Measurements from ENCODE around the gene IL26.

IL26 gene

GRCh38 chr12:68163560-68164081, 62.0 kb downstream of the IL26 start:
- POLR2A ChIA-PET = no interaction called here
- Histone ChIP-seq H3K27ac (ENCODE audit: extremely low read depth, low read depth, low read length) (no peak overlapping the region), H3K4me3 (ENCODE audit: low read depth, low read length) (no peak overlapping the region), H3K4me1 (ENCODE audit: control insufficient read depth, insufficient read depth, low read length) (no peaks in the 10 kb centered on the region), H3K9me3 (ENCODE audit: control insufficient read depth, insufficient read depth, low read depth, low read length) (no peaks in the 10 kb centered on the region), H3K36me3 (ENCODE audit: control insufficient read depth in 2 of 2, insufficient read depth in 1 of 2, low read length in 2 of 2) (no peaks in the 10 kb centered on the region)
- CTCF ChIA-PET = no interaction called here
- TF ChIP-seq ZNF621 (tag by site-specific recombination; IDR thresholded peaks at IDR 0.05) (no peak), EGR2 (tag by site-specific recombination; IDR thresholded peaks at IDR 0.05; ENCODE audit: low read depth) (no peak), ZBTB20 (tag by site-specific recombination; IDR thresholded peaks at IDR 0.05) (no peak), YY2 (tag by site-specific recombination; IDR thresholded peaks at IDR 0.05) (no peak)
- TF ChIP-seq, protein P1, sequence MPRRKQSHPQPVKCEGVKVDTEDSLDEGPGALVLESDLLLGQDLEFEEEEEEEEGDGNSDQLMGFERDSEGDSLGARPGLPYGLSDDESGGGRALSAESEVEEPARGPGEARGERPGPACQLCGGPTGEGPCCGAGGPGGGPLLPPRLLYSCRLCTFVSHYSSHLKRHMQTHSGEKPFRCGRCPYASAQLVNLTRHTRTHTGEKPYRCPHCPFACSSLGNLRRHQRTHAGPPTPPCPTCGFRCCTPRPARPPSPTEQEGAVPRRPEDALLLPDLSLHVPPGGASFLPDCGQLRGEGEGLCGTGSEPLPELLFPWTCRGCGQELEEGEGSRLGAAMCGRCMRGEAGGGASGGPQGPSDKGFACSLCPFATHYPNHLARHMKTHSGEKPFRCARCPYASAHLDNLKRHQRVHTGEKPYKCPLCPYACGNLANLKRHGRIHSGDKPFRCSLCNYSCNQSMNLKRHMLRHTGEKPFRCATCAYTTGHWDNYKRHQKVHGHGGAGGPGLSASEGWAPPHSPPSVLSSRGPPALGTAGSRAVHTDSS (tag by site-specific recombination; IDR thresholded peaks at IDR 0.05) = no peak
- TF ChIP-seq, protein P2, sequence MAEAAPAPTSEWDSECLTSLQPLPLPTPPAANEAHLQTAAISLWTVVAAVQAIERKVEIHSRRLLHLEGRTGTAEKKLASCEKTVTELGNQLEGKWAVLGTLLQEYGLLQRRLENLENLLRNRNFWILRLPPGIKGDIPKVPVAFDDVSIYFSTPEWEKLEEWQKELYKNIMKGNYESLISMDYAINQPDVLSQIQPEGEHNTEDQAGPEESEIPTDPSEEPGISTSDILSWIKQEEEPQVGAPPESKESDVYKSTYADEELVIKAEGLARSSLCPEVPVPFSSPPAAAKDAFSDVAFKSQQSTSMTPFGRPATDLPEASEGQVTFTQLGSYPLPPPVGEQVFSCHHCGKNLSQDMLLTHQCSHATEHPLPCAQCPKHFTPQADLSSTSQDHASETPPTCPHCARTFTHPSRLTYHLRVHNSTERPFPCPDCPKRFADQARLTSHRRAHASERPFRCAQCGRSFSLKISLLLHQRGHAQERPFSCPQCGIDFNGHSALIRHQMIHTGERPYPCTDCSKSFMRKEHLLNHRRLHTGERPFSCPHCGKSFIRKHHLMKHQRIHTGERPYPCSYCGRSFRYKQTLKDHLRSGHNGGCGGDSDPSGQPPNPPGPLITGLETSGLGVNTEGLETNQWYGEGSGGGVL (tag by site-specific recombination; IDR thresholded peaks at IDR 0.05) = no peak

- H3K4me1 ChIP-seq (ENCODE audit: control insufficient read depth, insufficient read depth, low read length) = no peaks in the 10 kb centered on the region
- H3K27ac ChIP-seq (ENCODE audit: extremely low read depth, low read depth, low read length) = no peak overlapping the region
- POLR2A ChIA-PET = no interaction called here
- no peak overlapping the region for H3K4me3 ChIP-seq (ENCODE audit: low read depth, low read length)
- no peaks in the 10 kb centered on the region for H3K9me3 ChIP-seq (ENCODE audit: control insufficient read depth, insufficient read depth, low read depth, low read length)
- no peaks in the 10 kb centered on the region for H3K36me3 ChIP-seq (ENCODE audit: control insufficient read depth in 2 of 2, insufficient read depth in 1 of 2, low read length in 2 of 2)
- CTCF ChIA-PET = interaction anchor here (0.7 to 1.9 kb wide), 2 partner anchors 22 to 122 kb away, joined by 3 to 8 read pairs; no protein-coding TSS in a partner anchor
- TF ChIP-seq OVOL3 (tag by site-specific recombination; IDR thresholded peaks at IDR 0.05) (no peak), ZNF148 (tag by site-specific recombination; IDR thresholded peaks at IDR 0.05; ENCODE audit: borderline replicate concordance) (no peak), ZNF473 (tag by site-specific recombination; IDR thresholded peaks at IDR 0.05) (no peak), ZNF792 (tag by site-specific recombination; IDR thresholded peaks at IDR 0.05) (no peak), SCRT1 (tag by site-specific recombination; IDR thresholded peaks at IDR 0.05; ENCODE audit: borderline replicate concordance) (no peak), ZNF707 (tag by site-specific recombination; IDR thresholded peaks at IDR 0.05) (no peak), ZNF175 (tag by site-specific recombination; IDR thresholded peaks at IDR 0.05) (no peak), SETDB1 (IDR thresholded peaks at IDR 0.05; ENCODE audit: insufficient read length, low read length) (no peak), ZBTB1 (tag by site-specific recombination; IDR thresholded peaks at IDR 0.05) (no peak), ZNF433 (tag by site-specific recombination; IDR thresholded peaks at IDR 0.05; ENCODE audit: low read depth) (no peak), ZNF624 (tag by site-specific recombination; IDR thresholded peaks at IDR 0.05) (no peak), IKZF3 (tag by site-specific recombination; IDR thresholded peaks at IDR 0.05) (no peak), ZNF585B (tag by site-specific recombination; IDR thresholded peaks at IDR 0.05) (no peak), ZNF48 (tag by site-specific recombination; IDR thresholded peaks at IDR 0.05) (no peak), PATZ1 (tag by site-specific recombination; IDR thresholded peaks at IDR 0.05) (no peak), ZBTB44 (tag by site-specific recombination; IDR thresholded peaks at IDR 0.05) (no peak)
- TF ChIP-seq, protein P3, sequence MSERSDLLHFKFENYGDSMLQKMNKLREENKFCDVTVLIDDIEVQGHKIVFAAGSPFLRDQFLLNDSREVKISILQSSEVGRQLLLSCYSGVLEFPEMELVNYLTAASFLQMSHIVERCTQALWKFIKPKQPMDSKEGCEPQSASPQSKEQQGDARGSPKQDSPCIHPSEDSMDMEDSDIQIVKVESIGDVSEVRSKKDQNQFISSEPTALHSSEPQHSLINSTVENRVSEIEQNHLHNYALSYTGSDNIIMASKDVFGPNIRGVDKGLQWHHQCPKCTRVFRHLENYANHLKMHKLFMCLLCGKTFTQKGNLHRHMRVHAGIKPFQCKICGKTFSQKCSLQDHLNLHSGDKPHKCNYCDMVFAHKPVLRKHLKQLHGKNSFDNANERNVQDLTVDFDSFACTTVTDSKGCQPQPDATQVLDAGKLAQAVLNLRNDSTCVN (tag by site-specific recombination; optimal IDR thresholded peaks at IDR 0.05) = no peak
Measured at GRCh38 chr12:68162374-68162773, 63.2 kb downstream of the IL26 start.
